ENCODE results near the gene PLK2. TPM values are rescaled to one million over a fixed set of nuclear protein-coding genes. Genes with fewer than 3 reads are reported as not detected.
A peak's percentile ranks its signal among the peaks of the same experiment; 100 is the strongest.

PLK2 gene
- polyA plus RNA-seq, 2 of the 4 experiments (the other 2 are of a cell fraction): 168 to 230 TPM

DNA sequence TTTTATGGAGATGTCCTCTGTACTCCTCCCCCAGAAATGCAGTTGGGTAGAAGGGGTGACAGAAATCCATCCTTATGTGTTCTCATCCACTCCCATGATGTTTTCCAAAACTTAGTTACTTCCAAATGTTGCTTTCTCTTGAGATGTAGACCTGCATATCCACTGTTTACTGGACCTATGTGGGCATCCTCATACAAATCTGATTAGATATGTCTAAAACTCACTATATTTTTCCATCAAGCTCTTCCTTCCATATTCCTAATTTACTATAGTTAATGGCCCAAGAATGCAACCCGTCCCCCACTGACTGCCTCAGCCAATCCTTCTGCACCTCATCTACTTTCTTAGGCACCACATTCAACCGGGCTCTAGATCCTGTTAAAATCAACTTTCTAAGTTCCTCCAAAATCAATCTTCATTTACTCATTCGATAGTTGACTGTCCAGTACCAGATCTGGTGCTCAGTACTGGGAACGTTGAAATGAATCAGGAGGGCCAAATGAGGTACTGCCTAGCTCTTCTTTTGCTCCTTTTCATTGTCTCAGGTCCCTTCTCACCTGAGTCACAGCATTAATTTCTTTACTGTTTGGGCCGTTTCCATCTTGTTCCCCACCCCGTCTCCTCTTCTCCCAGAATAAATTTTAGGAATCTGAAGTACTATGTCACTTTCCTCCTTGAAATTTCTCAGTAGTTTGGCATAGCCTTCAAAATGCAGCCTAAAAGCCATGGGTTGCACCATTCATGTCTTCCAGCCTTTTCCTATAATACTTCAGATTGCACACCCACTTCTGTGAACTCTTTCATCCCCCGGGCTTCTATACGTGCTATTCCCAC lies 7.9 kb downstream of the PLK2 start:
- POLR2A ChIA-PET: interaction anchor here (0.7 to 3.7 kb wide), 7 partner anchors 7 to 952 kb away, joined by 3 to 18 read pairs (median 6); partner anchors contain the start of gene PLK2

DNA sequence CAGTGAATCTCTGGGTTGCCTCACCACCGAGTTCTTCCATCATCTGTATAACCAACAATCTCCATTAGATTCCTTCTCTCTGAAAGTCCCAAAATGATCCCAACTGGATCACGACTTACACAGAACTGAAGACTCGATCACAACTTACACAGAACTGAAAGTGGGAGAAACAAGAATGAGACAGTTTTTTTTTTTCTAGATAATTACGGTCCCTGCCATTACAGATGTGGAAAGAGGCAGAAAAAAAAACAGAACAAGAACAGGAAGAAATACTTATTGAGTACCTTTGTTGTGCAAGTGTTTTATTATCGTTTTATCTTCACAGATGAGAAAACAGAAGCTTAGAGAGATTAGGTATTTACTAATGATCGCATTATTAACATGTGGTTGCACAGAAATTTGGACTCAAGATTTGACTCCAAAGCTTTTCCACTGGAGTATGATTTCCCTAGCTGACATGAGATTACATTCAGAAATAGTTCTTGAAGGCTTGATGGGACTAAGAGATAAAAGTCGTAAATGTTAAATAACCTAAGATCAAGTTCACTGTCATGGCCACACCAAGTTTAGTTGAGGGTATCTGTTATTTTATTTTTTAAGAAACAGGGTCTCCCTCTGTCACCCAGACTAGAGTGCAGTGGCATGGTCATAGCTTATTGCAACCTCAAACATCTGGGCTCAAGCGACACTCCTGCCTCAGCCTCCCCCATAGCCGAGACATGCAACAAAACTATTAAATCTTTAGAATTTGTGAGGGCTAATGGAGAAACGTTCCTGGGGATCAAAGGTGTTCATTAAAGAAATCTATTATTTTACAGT lies 8.9 kb downstream of the PLK2 start:
- no peak for DNase-seq (ENCODE audit: low read depth in 1 of 2, low spot score in 1 of 2)
- Histone ChIP-seq H3K4me2 (no peak overlapping the region), H3K27ac (peak overlapping the region in 1 of 2 experiments; percentile 100; a peak in 3 of 6 replicates), H3K4me3 (no peak overlapping the region), H3K4me1 (peaks cover 38% of the 10 kb centered on the region), H3K9me3 (no peaks in the 10 kb centered on the region)
- peak; percentile 63 for FAIRE-seq
- 86% methylated on average over 10 of the region's 10 CpGs for WGBS (ENCODE audit: missing lambda C conversion rate)
- ChIA-PET CTCF (interaction anchor here (0.6 to 1.9 kb wide), 5 partner anchors 9 to 951 kb away, joined by 4 to 6 read pairs (median 4); no protein-coding TSS in a partner anchor), POLR2A (interaction anchor here (0.8 to 3.7 kb wide), 5 partner anchors 8 to 951 kb away, joined by 3 to 18 read pairs (median 6); partner anchors contain the start of gene PLK2)
- ATAC-seq: peak in 1 of 2 experiments; percentile 19; a peak in 3 of 6 replicates
- TF ChIP-seq POLR2A (IDR thresholded peaks at IDR 0.05; ENCODE audit: low read length) (no peak), CBX2 (IDR thresholded peaks at IDR 0.05; ENCODE audit: borderline replicate concordance, low read depth) (no peak), KDM1A (IDR thresholded peaks at IDR 0.05; ENCODE audit: low read depth) (no peak), CHD4 (IDR thresholded peaks at IDR 0.05; ENCODE audit: borderline replicate concordance) (no peak), HDAC2 (IDR thresholded peaks at IDR 0.05) (no peak), TFCP2L1 (CRISPR knock-in tag; IDR thresholded peaks at IDR 0.05) (0 out of 2 replicates have a peak, but pooled peaks have one; percentile 42), HOXA7 (CRISPR knock-in tag; IDR thresholded peaks at IDR 0.05) (peak; percentile 57; the same call in 1 of the 2 replicates), POLR2AphosphoS2 (conservative IDR thresholded peaks at IDR 0.05; ENCODE audit: low read length) (0 out of 2 replicates have a peak, but pooled peaks have one; percentile 25), HOXB13 (CRISPR knock-in tag; IDR thresholded peaks at IDR 0.05; ENCODE audit: low read depth) (no peak)
- TF ChIP-seq, protein P1, sequence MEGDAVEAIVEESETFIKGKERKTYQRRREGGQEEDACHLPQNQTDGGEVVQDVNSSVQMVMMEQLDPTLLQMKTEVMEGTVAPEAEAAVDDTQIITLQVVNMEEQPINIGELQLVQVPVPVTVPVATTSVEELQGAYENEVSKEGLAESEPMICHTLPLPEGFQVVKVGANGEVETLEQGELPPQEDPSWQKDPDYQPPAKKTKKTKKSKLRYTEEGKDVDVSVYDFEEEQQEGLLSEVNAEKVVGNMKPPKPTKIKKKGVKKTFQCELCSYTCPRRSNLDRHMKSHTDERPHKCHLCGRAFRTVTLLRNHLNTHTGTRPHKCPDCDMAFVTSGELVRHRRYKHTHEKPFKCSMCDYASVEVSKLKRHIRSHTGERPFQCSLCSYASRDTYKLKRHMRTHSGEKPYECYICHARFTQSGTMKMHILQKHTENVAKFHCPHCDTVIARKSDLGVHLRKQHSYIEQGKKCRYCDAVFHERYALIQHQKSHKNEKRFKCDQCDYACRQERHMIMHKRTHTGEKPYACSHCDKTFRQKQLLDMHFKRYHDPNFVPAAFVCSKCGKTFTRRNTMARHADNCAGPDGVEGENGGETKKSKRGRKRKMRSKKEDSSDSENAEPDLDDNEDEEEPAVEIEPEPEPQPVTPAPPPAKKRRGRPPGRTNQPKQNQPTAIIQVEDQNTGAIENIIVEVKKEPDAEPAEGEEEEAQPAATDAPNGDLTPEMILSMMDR (IDR thresholded peaks at IDR 0.05): no peak
- TF ChIP-seq, protein P2, sequence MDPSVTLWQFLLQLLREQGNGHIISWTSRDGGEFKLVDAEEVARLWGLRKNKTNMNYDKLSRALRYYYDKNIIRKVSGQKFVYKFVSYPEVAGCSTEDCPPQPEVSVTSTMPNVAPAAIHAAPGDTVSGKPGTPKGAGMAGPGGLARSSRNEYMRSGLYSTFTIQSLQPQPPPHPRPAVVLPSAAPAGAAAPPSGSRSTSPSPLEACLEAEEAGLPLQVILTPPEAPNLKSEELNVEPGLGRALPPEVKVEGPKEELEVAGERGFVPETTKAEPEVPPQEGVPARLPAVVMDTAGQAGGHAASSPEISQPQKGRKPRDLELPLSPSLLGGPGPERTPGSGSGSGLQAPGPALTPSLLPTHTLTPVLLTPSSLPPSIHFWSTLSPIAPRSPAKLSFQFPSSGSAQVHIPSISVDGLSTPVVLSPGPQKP (IDR thresholded peaks at IDR 0.05; ENCODE audit: low read depth, low read length): no peak

More for the DNA sequence above, 7.9 kb downstream of the PLK2 start:
- H3K4me3 ChIP-seq: no peak overlapping the region
- CTCF ChIA-PET: interaction anchor here (1.4 to 1.9 kb wide), 3 partner anchors 564 to 952 kb away, joined by 4 to 6 read pairs (median 4); no protein-coding TSS in a partner anchor
- peak overlapping the region; percentile 6 to 100; a peak in 3 of 6 replicates for H3K27ac ChIP-seq
- 72% methylated on average over 8 of the region's 8 CpGs for WGBS (ENCODE audit: missing lambda C conversion rate)
- H3K4me1 ChIP-seq: peaks cover 38% of the 10 kb centered on the region
- FAIRE-seq (no peak), ATAC-seq (peak; percentile 21 to 25; a peak in 4 of 6 replicates), DNase-seq (ENCODE audit: low read depth in 1 of 2, low spot score in 1 of 2) (no peak)
- TF ChIP-seq, protein P1 (IDR thresholded peaks at IDR 0.05): no peak
- TF ChIP-seq CBX8 (IDR thresholded peaks at IDR 0.05) (no peak), EP300 (IDR thresholded peaks at IDR 0.05) (no peak), EHF (CRISPR knock-in tag; IDR thresholded peaks at IDR 0.05) (peak; percentile 59; the same call in 1 of the 2 replicates), FOSL2 (IDR thresholded peaks at IDR 0.05) (no peak), FOSL2 (CRISPR knock-in tag; IDR thresholded peaks at IDR 0.05) (no peak), TFCP2L1 (CRISPR knock-in tag; IDR thresholded peaks at IDR 0.05) (0 out of 2 replicates have a peak, but pooled peaks have one; percentile 58), HOXB13 (CRISPR knock-in tag; IDR thresholded peaks at IDR 0.05; ENCODE audit: low read depth) (no peak), RAD21 (conservative IDR thresholded peaks at IDR 0.05 in 1 of 2, IDR thresholded peaks at IDR 0.05 in 1 of 2) (0 out of 5 replicates have a peak, but pooled peaks of 1 of the 2 experiments have one; percentile 6), ZNF302 (CRISPR knock-in tag; IDR thresholded peaks at IDR 0.05) (no peak), FOSB (CRISPR knock-in tag; IDR thresholded peaks at IDR 0.05) (peak; percentile 80; the same call in 1 of the 2 replicates), SMC3 (IDR thresholded peaks at IDR 0.05) (no peak; the same call in 2 of the 3 replicates), JUNB (IDR thresholded peaks at IDR 0.05) (no peak), KDM5A (IDR thresholded peaks at IDR 0.05) (no peak), RNF2 (IDR thresholded peaks at IDR 0.05; ENCODE audit: borderline replicate concordance, low read depth) (no peak), HDAC2 (IDR thresholded peaks at IDR 0.05) (no peak), POLR2A (IDR thresholded peaks at IDR 0.05; ENCODE audit: low read length) (no peak), RARB (CRISPR knock-in tag; IDR thresholded peaks at IDR 0.05) (0 out of 2 replicates have a peak, but pooled peaks have one; percentile 16), HOXA7 (CRISPR knock-in tag; IDR thresholded peaks at IDR 0.05) (peak; percentile 62; the same call in 1 of the 2 replicates)
- TF ChIP-seq, protein P3, sequence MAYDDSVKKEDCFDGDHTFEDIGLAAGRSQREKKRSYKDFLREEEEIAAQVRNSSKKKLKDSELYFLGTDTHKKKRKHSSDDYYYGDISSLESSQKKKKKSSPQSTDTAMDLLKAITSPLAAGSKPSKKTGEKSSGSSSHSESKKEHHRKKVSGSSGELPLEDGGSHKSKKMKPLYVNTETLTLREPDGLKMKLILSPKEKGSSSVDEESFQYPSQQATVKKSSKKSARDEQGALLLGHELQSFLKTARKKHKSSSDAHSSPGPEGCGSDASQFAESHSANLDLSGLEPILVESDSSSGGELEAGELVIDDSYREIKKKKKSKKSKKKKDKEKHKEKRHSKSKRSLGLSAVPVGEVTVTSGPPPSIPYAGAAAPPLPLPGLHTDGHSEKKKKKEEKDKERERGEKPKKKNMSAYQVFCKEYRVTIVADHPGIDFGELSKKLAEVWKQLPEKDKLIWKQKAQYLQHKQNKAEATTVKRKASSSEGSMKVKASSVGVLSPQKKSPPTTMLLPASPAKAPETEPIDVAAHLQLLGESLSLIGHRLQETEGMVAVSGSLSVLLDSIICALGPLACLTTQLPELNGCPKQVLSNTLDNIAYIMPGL (CRISPR knock-in tag; IDR thresholded peaks at IDR 0.05; ENCODE audit: borderline replicate concordance): peak; percentile 33; the same call in 1 of the 2 replicates
- TF ChIP-seq, protein P4, sequence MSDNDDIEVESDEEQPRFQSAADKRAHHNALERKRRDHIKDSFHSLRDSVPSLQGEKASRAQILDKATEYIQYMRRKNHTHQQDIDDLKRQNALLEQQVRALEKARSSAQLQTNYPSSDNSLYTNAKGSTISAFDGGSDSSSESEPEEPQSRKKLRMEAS (IDR thresholded peaks at IDR 0.05): no peak
- TF ChIP-seq, protein P5, sequence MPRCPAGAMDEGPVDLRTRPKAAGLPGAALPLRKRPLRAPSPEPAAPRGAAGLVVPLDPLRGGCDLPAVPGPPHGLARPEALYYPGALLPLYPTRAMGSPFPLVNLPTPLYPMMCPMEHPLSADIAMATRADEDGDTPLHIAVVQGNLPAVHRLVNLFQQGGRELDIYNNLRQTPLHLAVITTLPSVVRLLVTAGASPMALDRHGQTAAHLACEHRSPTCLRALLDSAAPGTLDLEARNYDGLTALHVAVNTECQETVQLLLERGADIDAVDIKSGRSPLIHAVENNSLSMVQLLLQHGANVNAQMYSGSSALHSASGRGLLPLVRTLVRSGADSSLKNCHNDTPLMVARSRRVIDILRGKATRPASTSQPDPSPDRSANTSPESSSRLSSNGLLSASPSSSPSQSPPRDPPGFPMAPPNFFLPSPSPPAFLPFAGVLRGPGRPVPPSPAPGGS (IDR thresholded peaks at IDR 0.05): no peak
- H3K4me2 ChIP-seq: peak overlapping the region; percentile 67; the same call in 2 of the 3 replicates
- H3K9me3 ChIP-seq: no peaks in the 10 kb centered on the region

Data from A549 (cell line).